Measurements from ENCODE around the gene IFI27. TPM values are rescaled to one million over a fixed set of nuclear protein-coding genes. Genes with fewer than 3 reads are reported as not detected.

Gene IFI27
- total and polyA plus RNA-seq, 10 of the 15 experiments (the other 5 are each of a cell fraction or from before 2014, with no cell fraction given): 1.1 to 45.5 (median 3.3) TPM

GRCh38 chr14:94142247-94142646, 31.7 kb downstream of the IFI27 start:
- ATAC-seq: no peak

More at GRCh38 chr14:94142247-94142646, 31.7 kb downstream of the IFI27 start:
- Histone ChIP-seq H3K27ac (ENCODE audit: control insufficient read depth, insufficient read depth) (no peak overlapping the region), H2AFZ (ENCODE audit: control insufficient read depth, low read depth, low read length) (no peak overlapping the region), H4K20me1 (ENCODE audit: control insufficient read depth, insufficient read depth) (no peaks in the 10 kb centered on the region), H3K79me2 (ENCODE audit: control insufficient read depth, insufficient read depth, low read length) (no peaks in the 10 kb centered on the region), H3K4me3 (no peak overlapping the region), H3K9me3 (replicated peaks; ENCODE audit: control insufficient read depth, insufficient read depth, low read length) (no peaks in the 10 kb centered on the region; the same call in 2 of the 3 replicates), H3K4me1 (ENCODE audit: control insufficient read depth, insufficient read depth, low read length) (peaks cover 5% of the 10 kb centered on the region), H3K9ac (ENCODE audit: control insufficient read depth, insufficient read depth, low read length) (no peak overlapping the region), H3K4me2 (ENCODE audit: control insufficient read depth, insufficient read depth) (no peak overlapping the region), H3K27me3 (replicated peaks in 1 of 2; ENCODE audit: control insufficient read depth in 2 of 2, insufficient read depth in 2 of 2, low read length in 1 of 2) (no peaks in the 10 kb centered on the region), H3K36me3 (ENCODE audit: control insufficient read depth in 2 of 2, insufficient read depth in 2 of 2, low read length in 1 of 2) (no peaks in the 10 kb centered on the region)
- BruUV-seq (replicated peaks): no TSS peak
- intact Hi-C loops (cut with micrococcal nuclease; ENCODE audit: unreplicated experiment) (no loop called here), in situ Hi-C loops (cut with MboI) (no loop called here)
- FAIRE-seq (no peak), DNase-seq (ENCODE audit: low read depth, low spot score) (no peak)
- TF ChIP-seq GATAD2B (conservative IDR thresholded peaks at IDR 0.05; ENCODE audit: low read depth) (no peak), NFIC (IDR thresholded peaks at IDR 0.05; ENCODE audit: low read depth, low read length) (no peak), CREB1 (IDR thresholded peaks at IDR 0.05; ENCODE audit: low read depth) (no peak), BCL11A (IDR thresholded peaks at IDR 0.05; ENCODE audit: low read depth, low read length) (no peak), SMC3 (IDR thresholded peaks at IDR 0.05; ENCODE audit: borderline replicate concordance, low read length) (no peak), ZNF274 (IDR thresholded peaks at IDR 0.05; ENCODE audit: insufficient read depth, insufficient read length) (no peak), TCF3 (IDR thresholded peaks at IDR 0.05; ENCODE audit: borderline replicate concordance, insufficient read depth, low read depth, low read length) (no peak), KDM1A (IDR thresholded peaks at IDR 0.05; ENCODE audit: borderline replicate concordance) (no peak), SUZ12 (IDR thresholded peaks at IDR 0.05; ENCODE audit: unreplicated experiment) (no peak), MYB (IDR thresholded peaks at IDR 0.05; ENCODE audit: borderline replicate concordance, low read depth, low read length) (no peak), RAD21 (IDR thresholded peaks at IDR 0.05; ENCODE audit: insufficient read depth, low read depth, low read length) (no peak)
- TF ChIP-seq, protein P1, sequence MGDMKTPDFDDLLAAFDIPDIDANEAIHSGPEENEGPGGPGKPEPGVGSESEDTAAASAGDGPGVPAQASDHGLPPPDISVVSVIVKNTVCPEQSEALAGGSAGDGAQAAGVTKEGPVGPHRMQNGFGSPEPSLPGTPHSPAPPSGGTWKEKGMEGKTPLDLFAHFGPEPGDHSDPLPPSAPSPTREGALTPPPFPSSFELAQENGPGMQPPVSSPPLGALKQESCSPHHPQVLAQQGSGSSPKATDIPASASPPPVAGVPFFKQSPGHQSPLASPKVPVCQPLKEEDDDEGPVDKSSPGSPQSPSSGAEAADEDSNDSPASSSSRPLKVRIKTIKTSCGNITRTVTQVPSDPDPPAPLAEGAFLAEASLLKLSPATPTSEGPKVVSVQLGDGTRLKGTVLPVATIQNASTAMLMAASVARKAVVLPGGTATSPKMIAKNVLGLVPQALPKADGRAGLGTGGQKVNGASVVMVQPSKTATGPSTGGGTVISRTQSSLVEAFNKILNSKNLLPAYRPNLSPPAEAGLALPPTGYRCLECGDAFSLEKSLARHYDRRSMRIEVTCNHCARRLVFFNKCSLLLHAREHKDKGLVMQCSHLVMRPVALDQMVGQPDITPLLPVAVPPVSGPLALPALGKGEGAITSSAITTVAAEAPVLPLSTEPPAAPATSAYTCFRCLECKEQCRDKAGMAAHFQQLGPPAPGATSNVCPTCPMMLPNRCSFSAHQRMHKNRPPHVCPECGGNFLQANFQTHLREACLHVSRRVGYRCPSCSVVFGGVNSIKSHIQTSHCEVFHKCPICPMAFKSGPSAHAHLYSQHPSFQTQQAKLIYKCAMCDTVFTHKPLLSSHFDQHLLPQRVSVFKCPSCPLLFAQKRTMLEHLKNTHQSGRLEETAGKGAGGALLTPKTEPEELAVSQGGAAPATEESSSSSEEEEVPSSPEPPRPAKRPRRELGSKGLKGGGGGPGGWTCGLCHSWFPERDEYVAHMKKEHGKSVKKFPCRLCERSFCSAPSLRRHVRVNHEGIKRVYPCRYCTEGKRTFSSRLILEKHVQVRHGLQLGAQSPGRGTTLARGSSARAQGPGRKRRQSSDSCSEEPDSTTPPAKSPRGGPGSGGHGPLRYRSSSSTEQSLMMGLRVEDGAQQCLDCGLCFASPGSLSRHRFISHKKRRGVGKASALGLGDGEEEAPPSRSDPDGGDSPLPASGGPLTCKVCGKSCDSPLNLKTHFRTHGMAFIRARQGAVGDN (IDR thresholded peaks at IDR 0.05): no peak
- WGBS (ENCODE audit: insufficient coverage, insufficient replicate concordance, low lambda C conversion rate, missing lambda C conversion rate): 20% methylated on average over 3 of the region's 3 CpGs
- ChIA-PET CTCF (interaction anchor here (0.7 to 8.9 kb wide), 5 partner anchors 10 to 527 kb away, joined by 3 to 221 read pairs (median 10); no protein-coding TSS in a partner anchor), POLR2A (no interaction called here), RAD21 (ENCODE audit: unreplicated experiment) (interaction anchor here (0.9 to 1.2 kb wide), 5 partner anchors 10 to 133 kb away, joined by 3 to 5 read pairs (median 3); no protein-coding TSS in a partner anchor), SMC1A (ENCODE audit: uncharacterized antibody, unreplicated experiment) (interaction anchor here (0.6 to 1.5 kb wide), 7 partner anchors 13 to 878 kb away, joined by 3 to 5 read pairs (median 3); partner anchors contain the start of gene IFI27L2)
